KMS-11 (cell line): Measurements from ENCODE around the gene CMC1.
A peak's percentile ranks its signal among the peaks of the same experiment; 100 is the strongest.

Experiments used
- H2AFZ ChIP-seq: fragments of 200-600 bp; sonication (generic); 2 replicates; pipeline ENCODE4 v1.6.1; 2016; ENCODE audit warnings: antibody characterized with exemption, mixed run types, low read depth
- H3K27ac ChIP-seq: fragments of 200-600 bp; sonication (generic); 2 replicates; pipeline ENCODE4 v1.6.1; 2016; ENCODE audit warnings: mild to moderate bottlenecking, mixed run types
- H3K27me3 ChIP-seq: fragments of 200-600 bp; sonication (generic); 2 replicates; pipeline ENCODE4 v1.6.1; 2017; ENCODE audit warnings: mild to moderate bottlenecking, low read depth, mixed run types, moderate library complexity; ENCODE audit not compliant: insufficient read depth
- H3K36me3 ChIP-seq: fragments of 200-600 bp; sonication (generic); 2 replicates; pipeline ENCODE4 v1.6.1; 2017; ENCODE audit warnings: mild to moderate bottlenecking, mixed run types; ENCODE audit not compliant: insufficient read depth
- H3K4me1 ChIP-seq: fragments of 200-600 bp; sonication (generic); 2 replicates; pipeline ENCODE4 v1.6.1; 2016; ENCODE audit warnings: mild to moderate bottlenecking, low read depth, mixed run types; ENCODE audit not compliant: poor library complexity, severe bottlenecking
- H3K4me2 ChIP-seq: fragments of 200-600 bp; sonication (generic); 2 replicates; pipeline ENCODE4 v1.7.0; 2016; ENCODE audit warnings: mild to moderate bottlenecking, mixed run types
- H3K4me3 ChIP-seq: fragments of 200-600 bp; sonication (generic); IDR thresholded peaks from 2 replicates; pipeline ENCODE4 v1.6.1; 2017; ENCODE audit warnings: low read depth, low read length, mixed read lengths; ENCODE audit not compliant: insufficient read depth
- H3K79me2 ChIP-seq: fragments of 200-600 bp; sonication (generic); 2 replicates; pipeline ENCODE4 v1.6.1; 2016; ENCODE audit warnings: low read depth, mixed run types; ENCODE audit not compliant: insufficient read depth
- H3K9ac ChIP-seq: fragments of 200-600 bp; sonication (generic); 2 replicates; pipeline ENCODE4 v1.6.1; 2016; ENCODE audit warnings: mild to moderate bottlenecking, mixed run types
- H4K20me1 ChIP-seq: fragments of 200-600 bp; sonication (generic); 2 replicates; pipeline ENCODE4 v1.6.1; 2016; ENCODE audit warnings: mild to moderate bottlenecking, mixed run types; ENCODE audit not compliant: insufficient read depth
- TF ChIP-seq, protein P1 (sequence below): fragments of 200-600 bp; sonication (generic); conservative IDR thresholded peaks from 2 replicates; pipeline ENCODE4 v1.6.1; 2017; ENCODE audit warnings: low read depth, mild to moderate bottlenecking, antibody characterized with exemption, low read length, moderate library complexity, mixed read lengths

CMC1 gene

DNA sequence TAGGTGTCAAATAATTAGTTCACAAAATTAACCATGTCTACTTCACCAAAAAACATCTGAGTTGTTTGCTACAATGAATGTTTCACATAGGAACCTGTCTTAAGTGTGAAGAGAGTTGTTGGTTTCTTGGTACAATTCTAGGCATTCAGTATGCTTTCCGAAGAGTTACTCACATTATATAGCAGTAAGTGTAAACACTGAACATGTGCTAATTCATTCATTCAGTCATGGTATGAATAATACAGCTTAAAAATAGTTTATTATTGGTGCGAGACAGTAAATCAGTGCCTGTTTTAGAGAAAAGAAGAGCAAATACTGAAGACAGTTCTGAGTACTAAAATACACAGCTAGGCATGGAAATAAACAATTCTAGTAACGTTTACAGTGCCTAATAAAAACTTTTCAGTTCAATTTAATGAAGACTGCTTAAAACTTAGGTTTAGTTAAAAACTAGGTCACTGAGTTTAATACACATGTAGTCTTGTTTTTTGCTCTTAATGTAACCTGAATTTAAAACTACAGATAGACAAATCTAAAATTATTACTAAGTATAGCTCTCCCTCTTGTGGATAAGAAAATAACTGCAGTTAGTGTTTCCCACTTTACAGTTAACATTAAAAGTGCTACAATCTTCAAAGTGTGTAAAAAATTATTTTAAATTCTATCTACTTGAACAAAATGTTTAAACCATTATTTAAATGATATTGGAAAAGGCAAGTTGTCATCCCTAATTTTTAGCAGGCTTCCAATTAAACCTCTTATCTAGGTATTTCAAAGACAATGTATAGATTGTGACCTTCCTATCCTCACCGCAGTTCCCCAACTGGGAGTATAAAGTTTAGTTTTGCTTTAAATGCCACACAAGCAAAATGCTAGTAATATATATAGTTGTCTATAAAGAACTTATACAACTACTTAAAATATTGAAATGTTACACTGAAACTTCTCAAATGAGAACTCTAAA, 87.1 kb downstream of the CMC1 start:
- H3K36me3 ChIP-seq: no peaks in the 10 kb centered on the region
- no peak overlapping the region for H3K4me2 ChIP-seq
- H4K20me1 ChIP-seq: no peaks in the 10 kb centered on the region
- no peaks in the 10 kb centered on the region for H3K79me2 ChIP-seq
- TF ChIP-seq, protein P1, sequence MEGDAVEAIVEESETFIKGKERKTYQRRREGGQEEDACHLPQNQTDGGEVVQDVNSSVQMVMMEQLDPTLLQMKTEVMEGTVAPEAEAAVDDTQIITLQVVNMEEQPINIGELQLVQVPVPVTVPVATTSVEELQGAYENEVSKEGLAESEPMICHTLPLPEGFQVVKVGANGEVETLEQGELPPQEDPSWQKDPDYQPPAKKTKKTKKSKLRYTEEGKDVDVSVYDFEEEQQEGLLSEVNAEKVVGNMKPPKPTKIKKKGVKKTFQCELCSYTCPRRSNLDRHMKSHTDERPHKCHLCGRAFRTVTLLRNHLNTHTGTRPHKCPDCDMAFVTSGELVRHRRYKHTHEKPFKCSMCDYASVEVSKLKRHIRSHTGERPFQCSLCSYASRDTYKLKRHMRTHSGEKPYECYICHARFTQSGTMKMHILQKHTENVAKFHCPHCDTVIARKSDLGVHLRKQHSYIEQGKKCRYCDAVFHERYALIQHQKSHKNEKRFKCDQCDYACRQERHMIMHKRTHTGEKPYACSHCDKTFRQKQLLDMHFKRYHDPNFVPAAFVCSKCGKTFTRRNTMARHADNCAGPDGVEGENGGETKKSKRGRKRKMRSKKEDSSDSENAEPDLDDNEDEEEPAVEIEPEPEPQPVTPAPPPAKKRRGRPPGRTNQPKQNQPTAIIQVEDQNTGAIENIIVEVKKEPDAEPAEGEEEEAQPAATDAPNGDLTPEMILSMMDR: peak; percentile 70
- H3K4me3 ChIP-seq: no peak overlapping the region
- no peak overlapping the region for H2AFZ ChIP-seq
- H3K27ac ChIP-seq: no peak overlapping the region
- H3K27me3 ChIP-seq: no peaks in the 10 kb centered on the region
- H3K9ac ChIP-seq: no peak overlapping the region
- peaks cover 45% of the 10 kb centered on the region for H3K4me1 ChIP-seq

DNA sequence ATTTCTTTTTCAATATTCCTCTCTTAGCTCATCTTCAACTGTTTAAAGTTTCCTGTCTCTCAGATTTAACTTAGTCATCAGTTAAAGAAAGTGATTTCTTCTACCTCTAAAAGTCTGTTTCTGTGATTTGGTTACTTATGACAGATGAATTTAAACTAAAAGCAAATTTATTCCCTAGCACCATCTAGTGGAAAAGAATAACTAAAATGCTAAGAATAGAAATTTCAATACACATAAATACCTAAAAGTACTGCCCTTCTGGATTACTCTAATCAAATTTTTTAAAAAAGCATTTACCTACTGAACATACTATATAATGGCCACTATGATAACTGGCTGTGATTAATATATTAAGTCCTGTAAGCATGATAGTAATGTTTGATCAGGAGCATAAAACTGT, 93.1 kb downstream of the CMC1 start:
- Histone ChIP-seq H3K4me3 (no peak overlapping the region), H3K79me2 (no peaks in the 10 kb centered on the region)

DNA sequence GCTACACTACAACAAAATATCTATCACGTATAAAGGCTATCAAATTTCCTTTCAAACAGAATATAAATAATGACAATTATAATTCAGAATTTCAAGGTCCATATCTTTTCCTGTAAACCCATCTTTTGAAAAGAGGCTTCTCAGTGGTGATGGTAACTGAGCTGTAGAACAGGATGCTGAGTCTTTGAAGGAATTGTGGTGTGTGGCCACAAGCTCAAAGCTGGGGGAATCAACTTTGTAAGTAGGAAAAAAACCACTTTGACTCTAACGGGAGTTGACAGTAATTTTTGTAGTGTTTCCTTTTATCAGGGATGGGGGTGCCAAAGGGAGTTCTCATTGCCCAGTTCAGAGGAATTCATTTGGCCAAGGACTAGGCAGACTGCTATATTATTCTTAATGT, 93.8 kb downstream of the CMC1 start:
- Histone ChIP-seq H3K4me3 (no peak overlapping the region), H3K4me2 (no peak overlapping the region), H3K36me3 (no peaks in the 10 kb centered on the region), H2AFZ (no peak overlapping the region), H3K9ac (no peak overlapping the region), H3K27me3 (no peaks in the 10 kb centered on the region), H3K79me2 (no peaks in the 10 kb centered on the region), H4K20me1 (no peaks in the 10 kb centered on the region), H3K4me1 (peaks cover 9% of the 10 kb centered on the region), H3K27ac (no peak overlapping the region)
- TF ChIP-seq, protein P1: no peak

More for the DNA sequence above, 93.1 kb downstream of the CMC1 start:
- Histone ChIP-seq H2AFZ (no peak overlapping the region), H3K4me2 (no peak overlapping the region), H3K27me3 (no peaks in the 10 kb centered on the region), H3K27ac (no peak overlapping the region), H3K4me1 (peaks cover 10% of the 10 kb centered on the region), H3K9ac (no peak overlapping the region), H3K36me3 (no peaks in the 10 kb centered on the region), H4K20me1 (no peaks in the 10 kb centered on the region)
- TF ChIP-seq, protein P1: no peak; the same call in 1 of the 2 replicates

DNA sequence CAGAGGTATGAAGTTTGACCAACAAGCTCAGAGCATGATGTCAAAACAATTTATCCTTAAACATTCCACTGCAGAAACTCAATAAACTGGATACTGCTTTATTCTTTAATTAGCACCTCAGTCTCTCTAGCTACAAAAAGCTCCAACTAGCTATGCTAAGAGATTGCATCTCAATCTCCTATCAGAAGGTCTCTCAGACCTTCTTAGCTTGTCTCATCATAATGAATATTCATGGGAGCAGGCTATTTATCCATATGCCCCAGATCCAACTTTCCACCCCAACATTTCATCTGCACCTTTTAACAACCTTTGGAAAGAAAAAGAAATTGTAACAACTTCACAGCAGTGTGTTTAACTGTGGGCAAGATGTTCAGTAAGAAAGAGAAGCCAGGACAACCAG, 95.8 kb downstream of the CMC1 start:
- no peaks in the 10 kb centered on the region for H4K20me1 ChIP-seq
- no peak overlapping the region for H2AFZ ChIP-seq
- no peaks in the 10 kb centered on the region for H3K27me3 ChIP-seq
- H3K4me3 ChIP-seq: no peak overlapping the region
- H3K79me2 ChIP-seq: no peaks in the 10 kb centered on the region
- TF ChIP-seq, protein P1: no peak
- no peak overlapping the region for H3K4me2 ChIP-seq
- peaks cover 4% of the 10 kb centered on the region for H3K4me1 ChIP-seq
- H3K36me3 ChIP-seq: no peaks in the 10 kb centered on the region
- H3K9ac ChIP-seq: no peak overlapping the region
- no peak overlapping the region for H3K27ac ChIP-seq
